Mesenteric fat pad (tissue), 1 donor: Measurements from ENCODE around the gene ZNF629. TPM values are rescaled to one million over a fixed set of nuclear protein-coding genes. Genes with fewer than 3 reads are reported as not detected.
"Not testable (repeated sequence)": the region's sequence is repeated elsewhere in the genome, so short reads cannot be mapped to it uniquely, and the experiment has no call there.

Experiments used
- DNase-seq: peaks from one replicate; pipeline ENCODE4 v3.0.0-alpha.2; 2020; ENCODE audit warnings: low spot score
- long read RNA-seq: library from polyadenylated mRNA; unstranded; transcript quantifications from one replicate; pipeline ENCODE4 v2.0.0, GENCODE V29; 2020
- total RNA-seq: library from RNA; stranded (reverse); fragmentation: NEBNext Ultra II Directional; extraction: Animal tissue kit (Norgen Biotek cat#: 25700); gene quantifications from one replicate; pipeline ENCODE4 v1.2.1, GENCODE V29; 2021
- donor health status: DM: yes; HTN: yes; CAD: no.

The ZNF629 gene
- total RNA-seq: 10.4 TPM
- long read RNA-seq, partial matches to known transcripts: 0 of 16 reads
- long read RNA-seq, other reads (novel, unspliced or antisense): 16 of 16 reads

- DNase-seq: no peak
Observed at GRCh38 chr16:30786936-30787612, at the start of gene ZNF629. Gene ZNF629, minus strand, starts transcription at chr16:30787205. Its CDS starts 2,723 bp downstream, at chr16:30784482.

GRCh38 chr16:30834130-30834740 lies 47.2 kb upstream of the ZNF629 start:
- no peak for DNase-seq

GRCh38 chr16:30830072-30830417 lies 43.0 kb upstream of the ZNF629 start:
- no peak for DNase-seq

- DNase-seq: no peak
Observed at GRCh38 chr16:30829130-30830071, 42.4 kb upstream of the ZNF629 start.

GRCh38 chr16:30821891-30822290 lies 34.9 kb upstream of the ZNF629 start:
- no peak for DNase-seq

- DNase-seq: not testable (repeated sequence)
Observed at GRCh38 chr16:30821441-30821840, 34.4 kb upstream of the ZNF629 start.

GRCh38 chr16:30820952-30821421 lies 34.0 kb upstream of the ZNF629 start:
- DNase-seq: no peak

GRCh38 chr16:30816769-30817168 lies 29.8 kb upstream of the ZNF629 start:
- DNase-seq: no peak

GRCh38 chr16:30813821-30814189 lies 26.8 kb upstream of the ZNF629 start:
- DNase-seq: no peak

- not testable (repeated sequence) for DNase-seq
Observed at GRCh38 chr16:30809675-30810074, 22.7 kb upstream of the ZNF629 start.

GRCh38 chr16:30808890-30809426 lies 22.0 kb upstream of the ZNF629 start:
- DNase-seq: not testable (repeated sequence)

GRCh38 chr16:30808146-30808545 lies 21.1 kb upstream of the ZNF629 start:
- no peak for DNase-seq

- peak; percentile 97 for DNase-seq
Observed at GRCh38 chr16:30805370-30806169, 18.6 kb upstream of the ZNF629 start.

- DNase-seq: no peak
Observed at GRCh38 chr16:30805056-30805369, 18.0 kb upstream of the ZNF629 start.

- no peak for DNase-seq
Observed at GRCh38 chr16:30802936-30803335, 15.9 kb upstream of the ZNF629 start.

GRCh38 chr16:30797670-30798309 lies 10.8 kb upstream of the ZNF629 start:
- no peak for DNase-seq

- no peak for DNase-seq
Observed at GRCh38 chr16:30794634-30795033, 7.6 kb upstream of the ZNF629 start.

GRCh38 chr16:30793508-30794069 lies 6.6 kb upstream of the ZNF629 start:
- no peak for DNase-seq

GRCh38 chr16:30787613-30788378 lies 791 bp upstream of the ZNF629 start:
- DNase-seq: no peak
